HepG2 (cell line): Measurements from ENCODE around the gene ZNF17. TPM values are rescaled to one million over a fixed set of nuclear protein-coding genes. Genes with fewer than 3 reads are reported as not detected.

Source experiments
- ATF3 ChIP-seq: sonication (generic); formaldehyde crosslinking; IDR thresholded peaks from 2 replicates; pipeline ENCODE4 v1.4.0; 2020; ENCODE audit warnings: missing genetic modification reagents
- CEBPG ChIP-seq: IDR thresholded peaks from 2 replicates; pipeline ENCODE4 v1.6.1; 2016
- DZIP1 ChIP-seq: sonication (generic); formaldehyde crosslinking; IDR thresholded peaks from 2 replicates; pipeline ENCODE4 v1.5.0; 2020; ENCODE audit warnings: mild to moderate bottlenecking, missing genetic modification reagents
- FOXA1 ChIP-seq, 2 experiments: fragments of 450-650 bp in 1 of 2; sonication (generic) in 1 of 2; formaldehyde crosslinking in 1 of 2; IDR thresholded peaks; 2 replicates each; pipeline versions ENCODE4 v1.4.0 to v1.6.1; 2016 to 2020; ENCODE audit warnings: missing genetic modification reagents in 1 of 2
- HES4 ChIP-seq: sonication (generic); formaldehyde crosslinking; IDR thresholded peaks from 2 replicates; pipeline ENCODE4 v1.9.0; 2021; ENCODE audit warnings: mild to moderate bottlenecking, missing genetic modification reagents, borderline replicate concordance
- HNRNPH1 ChIP-seq: fragments of 200-400 bp; formaldehyde crosslinking; optimal IDR thresholded peaks from 2 replicates; pipeline ENCODE3; 2017; ENCODE audit warnings: mild to moderate bottlenecking, low read depth, low read length
- IRF2 ChIP-seq: IDR thresholded peaks from 2 replicates; pipeline ENCODE4 v1.6.1; 2018; ENCODE audit warnings: missing genetic modification reagents, missing compliant biosample characterization
- KDM5B ChIP-seq: sonication (generic); formaldehyde crosslinking; IDR thresholded peaks from 2 replicates; pipeline ENCODE4 v1.4.0; 2020; ENCODE audit warnings: missing genetic modification reagents, mild to moderate bottlenecking, borderline replicate concordance
- KMT2A ChIP-seq: sonication (generic); formaldehyde crosslinking; IDR thresholded peaks from 2 replicates; pipeline ENCODE4 v1.4.0; 2020; ENCODE audit warnings: missing genetic modification reagents
- MAX ChIP-seq: IDR thresholded peaks from 2 replicates; pipeline ENCODE4 v1.6.1; 2012; ENCODE audit warnings: inconsistent platforms
- MTF2 ChIP-seq: sonication (generic); formaldehyde crosslinking; IDR thresholded peaks from 2 replicates; pipeline ENCODE4 v1.5.0; 2020; ENCODE audit warnings: missing genetic modification reagents, borderline replicate concordance
- PBX2 ChIP-seq: IDR thresholded peaks from 2 replicates; pipeline ENCODE4 v1.6.1; 2016; ENCODE audit warnings: control low read depth
- PCBP2 ChIP-seq: fragments of 200-400 bp; formaldehyde crosslinking; optimal IDR thresholded peaks from 2 replicates; pipeline ENCODE3; 2018; ENCODE audit warnings: low read length, low read depth; ENCODE audit not compliant: poor library complexity, severe bottlenecking
- POLR2AphosphoS2 ChIP-seq: IDR thresholded peaks from 2 replicates; pipeline ENCODE4 v1.6.1; 2011; ENCODE audit warnings: low read depth, low read length, improper control_type of control experiment
- TEAD3 ChIP-seq: optimal IDR thresholded peaks from 2 replicates; pipeline ENCODE3; 2016; ENCODE audit warnings: borderline replicate concordance
- THRA ChIP-seq: sonication (generic); formaldehyde crosslinking; IDR thresholded peaks from 2 replicates; pipeline ENCODE4 v1.4.0; 2020; ENCODE audit warnings: missing genetic modification reagents, borderline replicate concordance
- ZBTB21 ChIP-seq: sonication (generic); formaldehyde crosslinking; IDR thresholded peaks from 2 replicates; pipeline ENCODE4 v1.4.0; 2020; ENCODE audit warnings: missing genetic modification reagents
- ZBTB38 ChIP-seq: sonication (generic); formaldehyde crosslinking; IDR thresholded peaks from 2 replicates; pipeline ENCODE4 v1.5.1; 2020; ENCODE audit warnings: mild to moderate bottlenecking, missing genetic modification reagents
- ZNF136 ChIP-seq: sonication (generic); formaldehyde crosslinking; IDR thresholded peaks from 2 replicates; pipeline ENCODE4 v1.8.1; 2022; ENCODE audit warnings: low read depth, mild to moderate bottlenecking, moderate library complexity, missing genetic modification reagents
- ZNF260 ChIP-seq: sonication (generic); formaldehyde crosslinking; IDR thresholded peaks from 2 replicates; pipeline ENCODE4 v1.4.0; 2020; ENCODE audit warnings: missing genetic modification reagents, low read depth, mild to moderate bottlenecking, borderline replicate concordance
- ZNF326 ChIP-seq: sonication (generic); formaldehyde crosslinking; IDR thresholded peaks from 2 replicates; pipeline ENCODE4 v1.4.0; 2020; ENCODE audit warnings: missing genetic modification reagents, borderline replicate concordance
- ZNF484 ChIP-seq: sonication (generic); formaldehyde crosslinking; IDR thresholded peaks from 2 replicates; pipeline ENCODE4 v1.5.1; 2020; ENCODE audit warnings: mild to moderate bottlenecking, low read depth, missing genetic modification reagents, borderline replicate concordance
- ZNF558 ChIP-seq: sonication (generic); formaldehyde crosslinking; IDR thresholded peaks from 2 replicates; pipeline ENCODE4 v1.9.0; 2022; ENCODE audit warnings: mild to moderate bottlenecking, missing genetic modification reagents, borderline replicate concordance
- ZNF605 ChIP-seq: sonication (generic); formaldehyde crosslinking; IDR thresholded peaks from 2 replicates; pipeline ENCODE4 v1.8.0; 2022; ENCODE audit warnings: mild to moderate bottlenecking, missing genetic modification reagents
- polyA plus RNA-seq, 8 experiments: library from polyadenylated mRNA; depleted of rRNA in 3 of 8; stranded (reverse) in 7 of 8; unstranded in 1 of 8; fragments of >200 nt; fragmentation: Illumina TruSeq in 4 of 8; extraction: Trizol in 4 of 8; gene quantifications; 2 replicates each; pipeline versions ENCODE4 v1.2.1 to v1.2.3, GENCODE V29; 2011 to 2016; ENCODE audit warnings: low read depth in 4 of 8, missing spikeins in 1 of 8, mixed read lengths in 1 of 8; ENCODE audit not compliant: insufficient read depth in 1 of 8
- total RNA-seq, 5 experiments: library from RNA; depleted of rRNA; stranded (reverse); fragments of >200 nt; fragmentation: Illumina TruSeq; extraction: Trizol; gene quantifications; 2 replicates each; pipeline ENCODE4 v1.2.3, GENCODE V29; 2016; ENCODE audit warnings: low read depth in 1 of 5

Gene ZNF17
- total and polyA plus RNA-seq, 2 of the 13 experiments (the other 11 are each of a cell fraction or from before 2014, with no cell fraction given), result 3.7 to 10.1 TPM

GRCh38 chr19:57410877-57411671 lies at the start of gene ZNF17 (continued):
- TF ChIP-seq THRA (CRISPR knock-in tag) (0 out of 2 replicates have a peak, but pooled peaks have one; percentile 37), FOXA1 (IDR thresholded peaks at IDR 0.05) (no peak), FOXA1 (CRISPR knock-in tag; IDR thresholded peaks at IDR 0.05) (peak; percentile 86), ZNF326 (no peak), MTF2 (no peak), KMT2A (CRISPR knock-in tag) (peak; percentile 80), ZNF484 (CRISPR knock-in tag) (no peak), PCBP2 (no peak), TEAD3 (CRISPR knock-in tag) (no peak), ZNF260 (CRISPR knock-in tag) (no peak), PBX2 (CRISPR knock-in tag) (peak; percentile 88), DZIP1 (no peak), ZBTB38 (CRISPR knock-in tag) (no peak), MAX (peak; percentile 53; the same call in 1 of the 2 replicates), CEBPG (CRISPR knock-in tag) (no peak), ZNF558 (no peak), HNRNPH1 (no peak), ZBTB21 (CRISPR knock-in tag) (no peak), HES4 (no peak), ZNF136 (no peak), POLR2AphosphoS2 (no peak), IRF2 (CRISPR knock-in tag) (peak; percentile 93), ATF3 (CRISPR knock-in tag) (peak; percentile 21; the same call in 1 of the 2 replicates), ZNF605 (CRISPR knock-in tag) (no peak), KDM5B (CRISPR knock-in tag) (peak; percentile 64)
